RCC 7860 (cell line): ENCODE data around the gene ZBTB8B.
"Not testable (repeated sequence)": the region's sequence is repeated elsewhere in the genome, so short reads cannot be mapped to it uniquely, and the experiment has no call there.

ENCODE experiments used
- DNase-seq: peaks from one replicate; pipeline ENCODE4 v3.0.0-alpha.2; 2015; ENCODE audit warnings: low spot score
- FAIRE-seq: peaks from 2 replicates; lab custom pipeline; 2012; peaks lifted over from hg19 to GRCh38; lab: Jason Lieb, UNC

The ZBTB8B gene

DNA sequence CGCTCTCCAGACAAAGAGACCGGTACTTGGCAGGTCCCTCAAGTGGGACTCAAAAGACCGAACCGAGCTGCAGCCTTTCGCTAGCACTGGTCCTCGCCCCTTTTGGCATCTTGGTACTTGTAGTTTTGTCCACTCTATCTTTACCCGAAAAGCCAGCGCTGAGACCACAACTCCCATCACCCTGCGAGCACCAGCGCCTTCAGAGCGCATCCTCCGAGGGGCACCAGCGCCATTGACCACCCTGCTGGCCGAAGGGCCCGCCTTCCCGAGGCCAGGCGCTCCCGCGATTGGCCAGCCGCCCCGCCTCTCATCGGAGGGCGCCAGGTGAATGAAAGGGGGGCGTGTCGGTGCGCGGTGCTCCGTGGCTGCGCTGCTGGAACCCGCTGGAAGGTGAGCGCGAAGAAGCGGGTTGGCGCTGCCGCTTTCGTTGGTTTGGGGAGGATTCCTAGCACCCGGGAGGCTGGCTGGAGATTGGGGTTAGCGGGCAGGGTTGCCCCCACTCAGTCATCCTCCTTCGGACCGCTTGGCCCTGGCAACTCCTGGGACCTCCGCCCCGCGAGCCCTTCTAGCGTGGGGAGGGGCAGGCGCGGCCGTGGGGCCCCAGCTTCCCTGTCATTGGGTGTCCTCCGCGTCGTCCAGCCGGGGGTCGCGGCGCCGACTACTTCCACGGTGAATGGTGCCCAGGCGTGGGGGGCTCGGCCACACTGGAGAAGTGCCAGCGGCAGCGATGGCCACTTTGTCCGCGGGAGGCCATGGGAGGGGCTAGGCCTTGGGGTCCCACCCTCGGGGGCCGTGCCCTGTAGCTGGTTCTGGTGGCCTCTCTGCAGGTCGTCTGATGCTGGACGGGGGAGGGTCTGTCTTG lies at the start of gene ZBTB8B:
Gene ZBTB8B, plus strand, starts transcription at position 357 of the 862 bp plus-strand sequence. CDS start 5,553 bp downstream, outside the sequence.
- FAIRE-seq = no peak
- no peak for DNase-seq

- no peak for DNase-seq
- FAIRE-seq = no peak
These were observed 43.1 kb upstream of the ZBTB8B start for GRCh38 chr1:32421775-32422174.

DNA sequence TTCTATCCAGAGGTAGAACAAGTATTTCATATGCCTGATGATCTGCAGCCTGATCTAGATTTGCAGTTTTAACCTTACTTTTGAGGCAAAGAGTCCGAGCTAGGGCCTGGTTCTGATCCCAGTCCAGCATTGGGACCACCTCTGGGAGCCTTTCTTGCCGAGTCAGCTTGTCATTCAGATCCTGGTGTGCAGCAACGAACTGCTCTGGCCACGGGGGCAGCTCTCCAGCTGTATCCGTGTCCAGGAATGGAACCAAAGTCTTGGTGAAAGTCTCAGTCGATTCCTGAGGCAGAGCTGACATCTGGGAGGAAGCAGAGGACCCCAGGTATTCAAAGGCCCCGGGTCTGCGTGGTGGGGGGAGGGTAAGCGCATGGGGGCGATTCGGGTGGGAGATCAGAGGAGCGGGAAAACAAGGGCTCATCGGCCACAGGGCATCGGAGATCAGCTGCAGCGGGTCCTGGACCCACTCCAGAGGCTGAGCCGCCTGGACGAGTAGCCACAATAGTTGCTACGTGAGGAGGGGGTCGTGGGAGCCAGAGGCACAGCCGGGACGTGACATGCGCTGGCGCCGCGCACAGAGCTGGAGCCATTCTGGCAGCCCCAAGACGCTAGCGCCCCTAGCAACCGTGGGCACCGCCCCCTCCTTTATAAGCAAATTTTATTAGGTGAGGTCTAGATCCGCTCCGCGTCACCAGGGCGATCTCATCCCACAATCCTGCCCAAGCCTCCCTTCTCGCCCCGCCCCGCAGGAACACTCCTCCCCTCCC lies 38.2 kb upstream of the ZBTB8B start:
- FAIRE-seq (no peak), DNase-seq (no peak)

DNA sequence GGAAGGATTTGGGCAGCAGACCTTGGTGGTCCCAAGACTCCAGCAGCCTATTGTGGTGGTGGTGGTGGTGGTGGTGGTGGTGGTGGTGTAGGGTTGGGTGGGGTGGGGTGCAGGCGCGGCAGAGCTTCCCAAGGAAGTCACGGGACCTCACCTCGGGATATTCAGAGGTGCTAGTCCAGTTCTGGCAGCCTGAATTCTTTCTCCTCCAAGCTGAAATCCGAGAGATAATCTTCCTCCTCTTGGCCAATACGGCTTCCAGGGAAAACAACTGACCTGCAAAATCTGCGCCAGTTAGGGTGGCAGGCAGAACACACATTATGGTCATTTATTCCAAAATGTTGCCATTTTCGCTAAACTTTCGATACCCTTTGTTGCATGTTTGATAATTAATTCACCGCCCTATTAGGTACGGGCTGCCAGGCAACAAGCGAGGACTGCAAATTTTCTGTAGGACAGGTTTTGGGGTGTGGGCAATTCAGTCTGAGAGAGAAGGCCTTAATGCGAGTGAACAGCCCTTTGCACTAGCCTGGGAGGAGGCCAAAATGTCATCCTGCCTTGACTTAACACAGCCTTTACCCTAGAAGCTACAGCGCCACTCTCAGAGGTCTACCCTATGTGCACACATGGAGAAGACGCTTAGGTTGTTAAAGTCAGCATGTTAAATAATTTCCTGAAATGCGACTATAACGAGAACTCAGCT lies 37.5 kb upstream of the ZBTB8B start:
- FAIRE-seq = no peak
- no peak for DNase-seq

DNA sequence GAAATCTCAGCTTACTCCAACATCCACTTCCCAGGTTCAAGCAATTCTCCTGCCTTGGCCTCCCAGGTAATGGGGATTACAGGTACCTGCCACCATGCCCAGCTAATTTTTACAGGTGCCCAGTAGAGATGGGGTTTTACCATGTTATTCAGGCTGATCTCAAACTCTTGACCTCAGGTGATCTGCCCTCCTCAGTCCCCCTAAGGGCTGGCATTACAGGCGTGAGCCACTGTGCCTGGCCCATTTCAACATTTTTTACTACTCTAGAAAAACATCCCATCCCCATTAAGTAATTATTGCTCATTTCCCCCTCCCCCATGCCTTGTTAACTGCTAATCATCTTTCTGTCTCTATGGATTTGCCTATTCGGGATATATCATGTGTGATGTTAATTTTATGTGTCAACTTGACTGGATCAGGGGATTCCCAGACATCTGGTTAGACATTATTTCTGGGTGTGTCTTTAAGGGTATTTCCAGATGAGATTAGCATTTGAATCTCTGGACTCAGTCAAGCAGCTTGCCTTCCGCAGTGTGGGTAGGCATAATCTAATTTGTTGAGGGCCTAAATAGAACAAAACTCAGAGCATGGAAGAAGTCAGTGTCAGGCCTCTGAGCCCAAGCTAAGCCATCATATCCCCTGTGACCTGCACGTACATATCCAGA lies 33.0 kb upstream of the ZBTB8B start:
- no peak for FAIRE-seq

DNA sequence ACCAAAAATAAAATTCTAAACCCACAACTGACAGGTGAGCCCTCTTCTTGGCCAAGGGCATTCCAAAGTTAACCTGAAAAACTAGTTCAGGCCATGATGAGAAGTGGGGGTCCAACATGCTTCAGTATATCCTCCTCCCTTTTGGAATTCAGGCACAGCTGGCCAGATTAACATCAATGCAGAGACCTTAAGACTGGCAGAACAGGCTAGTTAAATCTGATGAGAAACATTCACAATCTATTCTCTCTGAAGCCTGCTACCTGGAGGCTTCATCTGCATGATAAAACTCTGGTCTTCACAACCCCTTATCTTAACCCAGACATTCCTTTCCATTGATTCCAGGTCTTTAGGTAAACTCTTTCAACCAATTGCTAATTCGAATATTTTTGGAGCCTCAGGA lies 26.7 kb upstream of the ZBTB8B start:
- FAIRE-seq = no peak
- DNase-seq = no peak

More for the DNA sequence above, 33.0 kb upstream of the ZBTB8B start:
- peak; percentile 24 for DNase-seq

- not testable (repeated sequence) for FAIRE-seq, DNase-seq
These were observed 26.1 kb upstream of the ZBTB8B start for GRCh38 chr1:32438777-32439176.

- DNase-seq = not testable (repeated sequence)
These were observed 23.4 kb upstream of the ZBTB8B start for GRCh38 chr1:32441467-32441866.

GRCh38 chr1:32447469-32448185 lies 17.2 kb upstream of the ZBTB8B start:
- DNase-seq (no peak), FAIRE-seq (no peak)

More at GRCh38 chr1:32441467-32441866, 23.4 kb upstream of the ZBTB8B start:
- FAIRE-seq = not testable (repeated sequence)

DNA sequence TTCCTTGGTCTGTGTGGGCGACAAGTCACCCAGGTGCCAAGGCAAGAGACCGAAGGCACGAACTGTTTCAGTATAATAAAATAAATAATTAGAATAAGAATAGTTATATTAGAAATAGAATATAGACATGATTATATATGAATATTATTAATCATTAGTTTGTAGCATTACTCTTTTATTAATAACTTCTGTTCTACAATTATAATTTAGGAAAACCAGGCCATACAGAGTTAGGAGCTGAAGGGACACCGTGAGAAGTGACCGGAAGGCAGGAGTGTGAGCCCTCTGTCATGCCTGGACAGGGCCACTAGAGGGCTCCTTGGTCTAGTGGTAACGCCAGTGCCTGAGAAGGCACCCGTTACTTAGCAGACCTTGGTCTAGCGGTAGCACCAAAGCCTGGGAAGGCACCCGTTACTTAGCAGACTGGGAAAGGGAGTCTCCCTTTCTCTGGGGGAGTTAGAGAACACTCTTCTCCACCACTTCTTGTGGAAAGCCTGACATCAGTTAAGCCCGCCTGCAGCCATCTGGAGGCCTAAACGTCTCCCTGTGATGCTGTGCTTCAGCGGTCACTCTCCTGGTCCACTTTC lies 16.6 kb upstream of the ZBTB8B start:
- FAIRE-seq = peak; percentile 61

DNA sequence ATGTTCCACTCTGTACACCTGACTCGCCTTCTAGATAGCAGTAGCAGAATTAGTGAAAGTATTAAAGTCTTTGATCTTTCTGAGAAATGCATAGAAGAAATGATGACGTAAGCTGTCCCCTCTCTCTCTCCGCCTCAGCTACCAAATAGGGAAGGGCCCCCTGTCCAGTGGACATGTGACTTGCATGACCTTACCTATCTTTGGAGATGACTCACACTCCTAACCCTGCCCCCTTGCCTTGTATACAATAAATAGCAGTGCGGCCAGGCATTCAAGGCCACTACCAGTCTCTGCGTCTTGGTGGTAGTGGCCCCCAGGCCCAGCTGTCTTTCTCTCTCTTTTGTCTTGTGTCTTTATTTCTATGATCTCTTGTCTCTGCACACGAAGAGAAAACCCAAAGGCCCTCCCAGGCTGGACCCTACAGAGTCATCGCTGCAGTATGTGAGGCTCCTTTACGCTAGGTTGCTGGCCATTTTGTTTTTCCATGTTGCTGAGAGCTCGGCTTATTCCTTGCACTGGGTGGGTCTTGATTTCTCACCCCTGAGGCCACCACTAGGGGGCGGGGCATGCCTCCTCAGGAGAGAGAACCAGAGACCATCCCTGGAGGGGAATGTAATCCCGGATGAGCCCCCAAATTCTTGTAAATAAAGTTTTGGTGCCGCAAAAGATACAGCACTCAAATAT lies 16.0 kb upstream of the ZBTB8B start:
- FAIRE-seq = no peak
- DNase-seq = no peak

More for the DNA sequence above, 16.6 kb upstream of the ZBTB8B start:
- DNase-seq = peak; percentile 48

DNA sequence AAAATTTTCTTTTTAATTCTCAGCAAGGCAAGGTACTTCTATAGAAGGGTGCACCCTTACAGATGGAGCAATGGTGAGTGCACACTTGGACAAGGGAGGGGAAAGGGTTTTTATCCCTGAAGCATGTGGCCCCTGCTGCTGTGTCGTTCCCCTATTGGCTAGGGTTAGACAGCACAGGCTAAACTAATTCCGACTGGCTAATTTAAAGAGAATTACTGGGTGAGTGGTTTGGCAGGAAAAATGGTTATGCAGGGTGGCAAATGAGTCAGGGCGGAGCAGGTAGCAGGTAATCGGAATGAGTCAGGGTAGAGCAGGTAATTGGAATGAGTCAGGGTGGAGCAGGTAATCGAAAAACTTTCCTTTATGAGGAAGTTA lies 15.4 kb upstream of the ZBTB8B start:
- not testable (repeated sequence) for DNase-seq, FAIRE-seq

GRCh38 chr1:32454726-32455125 lies 10.1 kb upstream of the ZBTB8B start:
- DNase-seq (no peak), FAIRE-seq (no peak)

DNA sequence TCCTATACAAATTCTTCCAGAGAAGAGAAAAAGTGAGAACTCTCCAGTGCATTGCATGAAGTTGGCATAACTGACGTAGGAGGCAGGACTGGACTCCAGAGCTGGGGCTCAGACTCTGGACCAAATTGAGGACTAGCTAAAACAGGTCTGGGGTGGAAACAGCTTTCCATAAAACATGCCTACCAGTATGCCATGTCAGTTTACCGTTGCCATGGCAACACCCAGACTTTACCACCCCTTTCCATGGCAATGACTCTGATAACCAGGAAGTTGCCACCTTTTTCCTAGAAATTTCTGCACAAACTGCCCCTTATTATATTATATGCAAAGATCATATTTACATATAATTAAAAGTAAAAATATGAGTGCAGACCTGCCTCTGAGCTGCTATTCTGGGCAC lies 8.9 kb upstream of the ZBTB8B start:
- no peak for FAIRE-seq
- no peak for DNase-seq

GRCh38 chr1:32458798-32459197 lies 6.1 kb upstream of the ZBTB8B start:
- not testable (repeated sequence) for DNase-seq, FAIRE-seq

DNA sequence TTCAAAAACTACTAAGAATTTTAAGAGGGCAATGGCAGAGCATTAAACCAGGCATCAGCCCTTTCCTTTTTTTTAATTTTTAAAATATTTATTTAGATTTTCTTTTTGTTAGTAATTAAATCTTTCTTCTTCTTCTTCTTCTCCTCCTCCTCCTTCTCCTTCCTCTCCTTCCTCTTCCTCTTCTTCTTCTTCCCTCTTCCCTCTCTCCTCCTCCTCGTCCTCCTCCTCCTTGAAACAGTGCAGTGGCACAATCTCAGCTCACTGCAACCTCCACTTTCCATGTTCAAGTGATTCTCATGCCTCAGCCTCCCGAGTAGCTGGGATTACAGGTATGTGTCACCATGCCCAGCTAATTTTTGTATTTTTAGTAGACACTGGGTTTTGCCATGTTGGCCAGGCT lies 1.9 kb upstream of the ZBTB8B start:
- FAIRE-seq, DNase-seq: not testable (repeated sequence)

- no peak for FAIRE-seq
- DNase-seq = no peak
These were observed 619 bp upstream of the ZBTB8B start for GRCh38 chr1:32464191-32464715.

DNA sequence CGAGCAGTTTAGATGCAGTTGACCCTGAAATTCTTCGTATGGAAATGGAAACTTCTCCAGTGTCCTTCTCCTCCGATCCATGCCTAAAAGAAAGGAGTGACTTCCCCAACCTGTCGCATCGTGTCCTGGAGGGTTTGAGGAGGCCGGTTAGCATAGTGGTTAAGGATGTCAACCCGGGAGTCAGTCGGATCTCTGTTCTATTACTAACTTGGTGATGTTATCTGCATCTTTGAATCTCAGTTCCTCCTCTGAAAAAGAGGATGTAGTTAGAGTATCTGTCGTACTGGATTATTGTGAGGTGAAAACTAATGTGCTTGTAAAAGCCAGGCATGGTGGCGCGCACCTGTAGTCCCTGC lies 684 bp downstream of the ZBTB8B start:
- no peak for FAIRE-seq
- DNase-seq = no peak

GRCh38 chr1:32466761-32467160 lies 1.9 kb downstream of the ZBTB8B start:
- FAIRE-seq = no peak
- DNase-seq = no peak
